HEK293 (cell line): ENCODE data around the gene SELENOT.

Experiments used
- CTCF ChIA-PET: fragments of 350-600 bp; formaldehyde crosslinking; extraction: SDS; loops from one replicate; lab custom pipeline; 2021; ENCODE audit warnings: antibody characterized with exemption; lab: Yijun Ruan, JAX
- POLR2A ChIA-PET: fragments of 300-600 bp; formaldehyde crosslinking; extraction: SDS; loops from one replicate; lab custom pipeline; 2020; ENCODE audit warnings: antibody characterized with exemption, inconsistent platforms; lab: Yijun Ruan, JAX
- H3K27ac ChIP-seq: fragments of 200-500 bp; sonication (Bioruptor generic); 2 replicates; pipeline ENCODE4 v1.5.1; 2014; ENCODE audit warnings: low read depth, low read length, control low read depth, inconsistent platforms; ENCODE audit errors: extremely low read depth
- H3K36me3 ChIP-seq, 2 experiments: fragments of 200-500 bp in 1 of 2; sonication (Bioruptor generic) in 1 of 2; 1 replicate in 1 of 2; 2 replicates in 1 of 2; pipeline ENCODE4 v1.5.1; 2014 to 2017; ENCODE audit warnings: inconsistent platforms in 2 of 2, low read length in 2 of 2; ENCODE audit not compliant: control insufficient read depth in 2 of 2, insufficient read depth in 1 of 2
- H3K4me1 ChIP-seq: fragments of 200-500 bp; sonication (Bioruptor generic); 2 replicates; pipeline ENCODE4 v1.5.1; 2014; ENCODE audit warnings: mild to moderate bottlenecking, low read length, inconsistent platforms; ENCODE audit not compliant: control insufficient read depth, insufficient read depth
- H3K4me3 ChIP-seq: 2 replicates; pipeline ENCODE4 v1.5.1; 2011; ENCODE audit warnings: low read depth, mild to moderate bottlenecking, control low read depth, low read length, moderate library complexity
- H3K9me3 ChIP-seq: fragments of 200-500 bp; sonication (Bioruptor generic); 2 replicates; pipeline ENCODE4 v1.5.1; 2014; ENCODE audit warnings: low read depth, low read length, inconsistent platforms; ENCODE audit not compliant: control insufficient read depth, insufficient read depth
- PATZ1 ChIP-seq: fragments of 450-650 bp; formaldehyde crosslinking; IDR thresholded peaks from 2 replicates; pipeline ENCODE4 v1.5.1; 2016; ENCODE audit warnings: missing biosample characterization, missing genetic modification characterization
- PRDM2 ChIP-seq: fragments of 450-650 bp; formaldehyde crosslinking; IDR thresholded peaks from 2 replicates; pipeline ENCODE4 v1.5.1; 2016; ENCODE audit warnings: missing biosample characterization, missing genetic modification characterization, borderline replicate concordance
- ZNF157 ChIP-seq: fragments of 450-650 bp; formaldehyde crosslinking; IDR thresholded peaks from 2 replicates; pipeline ENCODE4 v1.5.1; 2016; ENCODE audit warnings: missing biosample characterization, missing genetic modification characterization
- ZNF175 ChIP-seq: fragments of 450-650 bp; formaldehyde crosslinking; IDR thresholded peaks from 2 replicates; pipeline ENCODE4 v1.5.1; 2016; ENCODE audit warnings: missing biosample characterization, missing genetic modification characterization
- ZNF18 ChIP-seq: fragments of 450-650 bp; formaldehyde crosslinking; IDR thresholded peaks from 2 replicates; pipeline ENCODE4 v1.5.1; 2016; ENCODE audit warnings: missing biosample characterization, missing genetic modification characterization
- ZNF184 ChIP-seq: fragments of 450-650 bp; IDR thresholded peaks from 2 replicates; pipeline ENCODE4 v1.5.1; 2018; ENCODE audit warnings: missing biosample characterization, mild to moderate bottlenecking, missing genetic modification characterization
- ZNF239 ChIP-seq: fragments of 450-650 bp; formaldehyde crosslinking; IDR thresholded peaks from 2 replicates; pipeline ENCODE4 v1.5.1; 2016; ENCODE audit warnings: missing biosample characterization, missing genetic modification characterization
- ZNF514 ChIP-seq: fragments of 450-650 bp; formaldehyde crosslinking; IDR thresholded peaks from 2 replicates; pipeline ENCODE4 v1.5.1; 2016; ENCODE audit warnings: missing biosample characterization, missing genetic modification characterization
- ZNF529 ChIP-seq: fragments of 450-650 bp; formaldehyde crosslinking; IDR thresholded peaks from 2 replicates; pipeline ENCODE4 v1.5.1; 2017; ENCODE audit warnings: missing genetic modification characterization, missing biosample characterization; ENCODE audit not compliant: insufficient replicate concordance
- ZNF558 ChIP-seq: fragments of 450-650 bp; formaldehyde crosslinking; IDR thresholded peaks from 2 replicates; pipeline ENCODE4 v1.5.1; 2016; ENCODE audit warnings: missing biosample characterization, missing genetic modification characterization
- ZNF571 ChIP-seq: fragments of 450-650 bp; formaldehyde crosslinking; IDR thresholded peaks from 2 replicates; pipeline ENCODE4 v1.5.0; 2017; ENCODE audit warnings: missing biosample characterization, missing genetic modification characterization
- ZNF596 ChIP-seq: fragments of 450-650 bp; IDR thresholded peaks from 2 replicates; pipeline ENCODE4 v1.5.0; 2018; ENCODE audit warnings: missing biosample characterization, mild to moderate bottlenecking, missing genetic modification characterization, moderate library complexity
- ZNF629 ChIP-seq: fragments of 450-650 bp; formaldehyde crosslinking; IDR thresholded peaks from 2 replicates; pipeline ENCODE4 v1.5.1; 2017; ENCODE audit warnings: missing biosample characterization, missing genetic modification characterization
- ZNF664 ChIP-seq: fragments of 450-650 bp; formaldehyde crosslinking; IDR thresholded peaks from 2 replicates; pipeline ENCODE4 v1.5.1; 2016; ENCODE audit warnings: missing biosample characterization, missing genetic modification characterization
- ZNF768 ChIP-seq: fragments of 450-650 bp; formaldehyde crosslinking; IDR thresholded peaks from 2 replicates; pipeline ENCODE4 v1.5.1; 2018; ENCODE audit warnings: missing biosample characterization, mild to moderate bottlenecking, missing genetic modification characterization
- ZNF791 ChIP-seq: fragments of 450-650 bp; formaldehyde crosslinking; IDR thresholded peaks from 2 replicates; pipeline ENCODE4 v1.5.1; 2016; ENCODE audit warnings: missing biosample characterization, missing genetic modification characterization
- ZSCAN18 ChIP-seq: fragments of 450-650 bp; formaldehyde crosslinking; IDR thresholded peaks from 2 replicates; pipeline ENCODE4 v1.5.1; 2016; ENCODE audit warnings: missing biosample characterization, missing genetic modification characterization

SELENOT gene

GRCh38 chr3:150567328-150567727 lies 35.8 kb upstream of the SELENOT start:
- Histone ChIP-seq H3K9me3 (no peaks in the 10 kb centered on the region), H3K4me3 (no peak overlapping the region), H3K27ac (no peak overlapping the region), H3K4me1 (no peaks in the 10 kb centered on the region), H3K36me3 (peaks cover 17 to 64% of the 10 kb centered on the region in 2 experiments)
- POLR2A ChIA-PET = no interaction called here
- CTCF ChIA-PET = interaction anchor here (0.6 kb wide), 1 partner anchor 1236 kb away, joined by 4 read pairs; no protein-coding TSS in a partner anchor
- TF ChIP-seq ZNF514 (tag by site-specific recombination) (no peak), ZNF18 (no peak), ZNF768 (tag by site-specific recombination) (no peak), ZNF157 (tag by site-specific recombination) (no peak), ZNF571 (tag by site-specific recombination) (no peak), ZNF791 (tag by site-specific recombination) (no peak), PATZ1 (tag by site-specific recombination) (no peak), ZNF175 (tag by site-specific recombination) (no peak), ZNF184 (tag by site-specific recombination) (no peak), ZNF529 (tag by site-specific recombination) (no peak), ZSCAN18 (tag by site-specific recombination) (no peak), PRDM2 (tag by site-specific recombination) (no peak), ZNF664 (tag by site-specific recombination) (no peak), ZNF629 (tag by site-specific recombination) (no peak), ZNF596 (tag by site-specific recombination) (no peak), ZNF239 (tag by site-specific recombination) (no peak), ZNF558 (no peak)
